SK-N-SH (cell line): ENCODE results near the gene DDX19B. TPM values are rescaled to one million over a fixed set of nuclear protein-coding genes. Genes with fewer than 3 reads are reported as not detected.
"Not testable (repeated sequence)": the region's sequence is repeated elsewhere in the genome, so short reads cannot be mapped to it uniquely, and the experiment has no call there.

Experiments
- CTCF ChIA-PET: fragments of 300-600, 350-600 bp; formaldehyde crosslinking; extraction: SDS; loops from one replicate; lab custom pipeline; 2021; lab: Yijun Ruan, JAX
- POLR2A ChIA-PET: fragments of 350-600 bp; sonication (Branson Sonifier 250); formaldehyde crosslinking; extraction: SDS; loops from one replicate; lab custom pipeline; 2020; ENCODE audit warnings: antibody characterized with exemption, inconsistent platforms; lab: Yijun Ruan, JAX
- DNase-seq: peaks from one replicate; pipeline ENCODE4 v3.0.0; 2012
- H2AFZ ChIP-seq: fragments of 200-600 bp; sonication (generic); 2 replicates; pipeline ENCODE4 v1.8.1; 2016; ENCODE audit warnings: antibody characterized with exemption, mild to moderate bottlenecking, low read depth
- H3F3A ChIP-seq: fragments of 200-600 bp; sonication (generic); replicated peaks from 2 replicates; pipeline ENCODE3; 2016; ENCODE audit warnings: antibody characterized with exemption, mild to moderate bottlenecking; ENCODE audit not compliant: insufficient read depth
- H3K27ac ChIP-seq, 2 experiments: fragments of 200-500 bp in 1 of 2; fragments of 200-600 bp in 1 of 2; sonication (Bioruptor generic) in 1 of 2; sonication (generic), shearing (Covaris generic) in 1 of 2; 2 replicates each; pipeline versions ENCODE4 v1.5.1 to v1.6.1; 2014 to 2016; ENCODE audit warnings: low read depth in 2 of 2, inconsistent platforms in 1 of 2, low read length in 1 of 2, mild to moderate bottlenecking in 1 of 2, mixed read lengths in 1 of 2
- H3K27me3 ChIP-seq: fragments of 200-600 bp; sonication (generic), shearing (Covaris generic); 2 replicates; pipeline ENCODE4 v1.6.1; 2016; ENCODE audit warnings: mixed run types; ENCODE audit not compliant: insufficient read depth
- H3K36me3 ChIP-seq, 2 experiments: fragments of 200-500 bp in 1 of 2; fragments of 200-600 bp in 1 of 2; sonication (Bioruptor generic) in 1 of 2; sonication (generic) in 1 of 2; replicated peaks in 1 of 2; 2 replicates each; pipeline versions ENCODE3 to v1.5.1; 2014 to 2016; ENCODE audit warnings: low read length in 1 of 2, mild to moderate bottlenecking in 1 of 2; ENCODE audit not compliant: insufficient read depth in 2 of 2, control insufficient read depth in 1 of 2
- H3K4me1 ChIP-seq, 2 experiments: fragments of 200-500 bp in 1 of 2; fragments of 200-600 bp in 1 of 2; sonication (Bioruptor generic) in 1 of 2; sonication (generic), shearing (Covaris generic) in 1 of 2; 2 replicates each; pipeline versions ENCODE4 v1.5.1 to v1.6.1; 2014 to 2016; ENCODE audit warnings: low read depth in 1 of 2, low read length in 1 of 2, mixed run types in 1 of 2; ENCODE audit not compliant: insufficient read depth in 2 of 2, control insufficient read depth in 1 of 2
- H3K4me2 ChIP-seq: fragments of 200-600 bp; sonication (generic), shearing (Covaris generic); 2 replicates; pipeline ENCODE4 v1.6.1; 2017; ENCODE audit warnings: mixed run types
- H3K4me3 ChIP-seq, 2 experiments: fragments of 200-500 bp in 1 of 2; fragments of 200-600 bp in 1 of 2; sonication (Bioruptor generic) in 1 of 2; sonication (generic), shearing (Covaris generic) in 1 of 2; 2 replicates each; pipeline versions ENCODE4 v1.5.1 to v1.8.1; 2014 to 2016; ENCODE audit warnings: low read depth in 2 of 2, inconsistent platforms in 1 of 2, low read length in 1 of 2, mild to moderate bottlenecking in 1 of 2, mixed read lengths in 1 of 2, moderate library complexity in 1 of 2
- H3K79me2 ChIP-seq: fragments of 200-600 bp; sonication (generic); 2 replicates; pipeline ENCODE4 v1.8.1; 2017; ENCODE audit warnings: mild to moderate bottlenecking; ENCODE audit not compliant: insufficient read depth
- H3K9ac ChIP-seq: fragments of 200-600 bp; sonication (generic); 2 replicates; pipeline ENCODE4 v1.6.1; 2017; ENCODE audit warnings: mixed run types
- H3K9me2 ChIP-seq: fragments of 200-600 bp; sonication (generic); 2 replicates; pipeline ENCODE4 v1.6.1; 2017; ENCODE audit warnings: mixed run types
- H3K9me3 ChIP-seq: fragments of 200-600 bp; sonication (generic); 2 replicates; pipeline ENCODE4 v1.6.1; 2017; ENCODE audit warnings: mixed run types, mild to moderate bottlenecking, moderate library complexity
- H4K20me1 ChIP-seq: fragments of 200-600 bp; sonication (generic); 2 replicates; pipeline ENCODE4 v1.6.1; 2017; ENCODE audit warnings: mild to moderate bottlenecking, mixed run types; ENCODE audit not compliant: insufficient read depth
- EP300 ChIP-seq, 2 experiments: IDR thresholded peaks; 2 replicates each; pipeline versions ENCODE4 v1.4.0 to v1.6.1; 2012; ENCODE audit warnings: borderline replicate concordance in 1 of 2, low read depth in 1 of 2, low read length in 1 of 2
- EZH2phosphoT487 ChIP-seq: fragments of 200-600 bp; sonication (generic); IDR thresholded peaks from 2 replicates; pipeline ENCODE4 v1.6.1; 2017; ENCODE audit warnings: low read depth, mixed run types, mild to moderate bottlenecking, antibody characterized with exemption, moderate library complexity, borderline replicate concordance
- FOXJ3 ChIP-seq: sonication (generic); formaldehyde crosslinking; IDR thresholded peaks from 2 replicates; pipeline ENCODE4 v1.5.1; 2020; ENCODE audit warnings: mild to moderate bottlenecking, missing genetic modification reagents
- GABPA ChIP-seq: IDR thresholded peaks from 2 replicates; pipeline ENCODE4 v1.4.0; 2012; ENCODE audit warnings: low read depth, mild to moderate bottlenecking
- JUND ChIP-seq: IDR thresholded peaks from 2 replicates; pipeline ENCODE4 v1.4.0; 2012
- MEF2A ChIP-seq: IDR thresholded peaks from 2 replicates; pipeline ENCODE4 v1.4.0; 2012; ENCODE audit warnings: low read depth, borderline replicate concordance
- NRF1 ChIP-seq: IDR thresholded peaks from 2 replicates; pipeline ENCODE4 v1.6.1; 2012; ENCODE audit warnings: low read depth, mild to moderate bottlenecking, low read length
- RCOR1 ChIP-seq: fragments of 150-350 bp; IDR thresholded peaks from 2 replicates; pipeline ENCODE4 v1.6.1; 2017; ENCODE audit warnings: antibody characterized with exemption, low read length
- RFX5 ChIP-seq: IDR thresholded peaks from 2 replicates; pipeline ENCODE4 v1.6.1; 2012; ENCODE audit warnings: mild to moderate bottlenecking, improper control_type of control experiment, low read length
- SIN3A ChIP-seq: IDR thresholded peaks from 2 replicates; pipeline ENCODE4 v1.6.1; 2012; ENCODE audit warnings: low read depth, mild to moderate bottlenecking, low read length, moderate library complexity, borderline replicate concordance
- SMC3 ChIP-seq: IDR thresholded peaks from 2 replicates; pipeline ENCODE4 v1.6.1; 2012; ENCODE audit warnings: low read depth, low read length, improper control_type of control experiment
- USF2 ChIP-seq: fragments of 150-350 bp; IDR thresholded peaks from 2 replicates; pipeline ENCODE4 v1.6.1; 2017; ENCODE audit warnings: antibody characterized with exemption, low read length, low read depth, borderline replicate concordance
- WGBS: methylation state at CpG from one replicate; pipeline ENCODE4 v1.1.6; 2017; ENCODE audit warnings: low lambda C conversion rate; 5-methylcytosine and 5-hydroxymethylcytosine counted together
- polyA plus RNA-seq, 3 experiments: library from polyadenylated mRNA; depleted of rRNA; stranded (reverse); fragments of >200 nt; gene quantifications; 2 replicates each; pipeline ENCODE4 v1.2.3, GENCODE V29; 2012

DDX19B gene
- polyA plus RNA-seq, 1 of the 3 experiments (the other 2 are of a cell fraction), result 43.6 TPM

GRCh38 chr16:70302745-70303144, 3.8 kb downstream of the DDX19B start:
- H3K9me2 ChIP-seq, result no peaks in the 10 kb centered on the region
- peaks cover 2 to 25% of the 10 kb centered on the region in 2 experiments for H3K36me3 ChIP-seq
- no peak overlapping the region for H3K4me3 ChIP-seq
- no peak for DNase-seq
- 81% methylated on average over 1 of the region's 1 CpG for WGBS
- no peak overlapping the region for H2AFZ ChIP-seq
- H3K27ac ChIP-seq, result no peak overlapping the region
- ChIA-PET CTCF (no interaction called here), POLR2A (no interaction called here)
- H3K4me1 ChIP-seq, result peaks cover 4 to 5% of the 10 kb centered on the region in 2 experiments; a peak in 3 of 4 replicates
- H3K27me3 ChIP-seq, result no peaks in the 10 kb centered on the region
- peaks cover 22% of the 10 kb centered on the region for H3F3A ChIP-seq
- H3K9ac ChIP-seq, result no peak overlapping the region
- H4K20me1 ChIP-seq, result peaks cover 4% of the 10 kb centered on the region
- H3K4me2 ChIP-seq, result no peak overlapping the region
- no peak for TF ChIP-seq SMC3
- TF ChIP-seq, all 33 proteins: peak for 0
- peaks cover 92% of the 10 kb centered on the region for H3K79me2 ChIP-seq
- H3K9me3 ChIP-seq, result peaks cover 12% of the 10 kb centered on the region; the same call in 1 of the 2 replicates

GRCh38 chr16:70304892-70305448, 6.0 kb downstream of the DDX19B start:
- Histone ChIP-seq H3K27ac (no peak overlapping the region; a peak in 1 of 4 replicates), H3K9me3 (peaks cover 12% of the 10 kb centered on the region; the same call in 1 of the 2 replicates), H3K4me2 (no peak overlapping the region), H3K4me1 (no peaks in the 10 kb centered on the region; a peak in 1 of 4 replicates), H2AFZ (no peak overlapping the region), H3K36me3 (peaks cover 2 to 25% of the 10 kb centered on the region in 2 experiments), H3F3A (peaks cover 15% of the 10 kb centered on the region), H3K9me2 (no peaks in the 10 kb centered on the region), H3K9ac (no peak overlapping the region), H3K27me3 (no peaks in the 10 kb centered on the region), H3K79me2 (peaks cover 97% of the 10 kb centered on the region), H3K4me3 (no peak overlapping the region), H4K20me1 (peaks cover 4% of the 10 kb centered on the region)
- ChIA-PET POLR2A (interaction anchor here (0.6 kb wide), 1 partner anchor 53 kb away, joined by 3 read pairs; no protein-coding TSS in a partner anchor), CTCF (no interaction called here)
- no peak for DNase-seq
- no peak for TF ChIP-seq SIN3A
- no peak for TF ChIP-seq MEF2A
- no peak for TF ChIP-seq RFX5
- 91% methylated on average over 3 of the region's 3 CpGs for WGBS

- Histone ChIP-seq H3K4me1 (no peaks in the 10 kb centered on the region), H3K9me3 (no peaks in the 10 kb centered on the region), H4K20me1 (peaks cover 4% of the 10 kb centered on the region), H3K4me2 (no peak overlapping the region), H3K9ac (no peak overlapping the region), H3K4me3 (no peak overlapping the region), H3K27me3 (no peaks in the 10 kb centered on the region), H3F3A (peaks cover 11% of the 10 kb centered on the region), H3K9me2 (no peaks in the 10 kb centered on the region), H3K27ac (no peak overlapping the region), H3K79me2 (peaks cover 94% of the 10 kb centered on the region), H2AFZ (no peak overlapping the region), H3K36me3 (peaks cover 0 to 12% of the 10 kb centered on the region in 2 experiments)
- ChIA-PET CTCF (interaction anchor here (0.6 to 1.1 kb wide), 2 partner anchors 14 to 150 kb away, joined by 3 read pairs; no protein-coding TSS in a partner anchor), POLR2A (interaction anchor here (0.8 kb wide), 1 partner anchor 32 kb away, joined by 3 read pairs; no protein-coding TSS in a partner anchor)
- no peak for DNase-seq
- 93% methylated on average over 2 of the region's 2 CpGs for WGBS
- TF ChIP-seq EZH2phosphoT487 (no peak), JUND (no peak), NRF1 (no peak), USF2 (no peak), SMC3 (no peak), GABPA (no peak), EP300 (IDR thresholded peaks at IDR 0.05; ENCODE audit: borderline replicate concordance in 1 of 2, low read depth in 1 of 2, low read length in 1 of 2) (no peak), FOXJ3 (no peak), RCOR1 (no peak)
Measured at GRCh38 chr16:70306880-70307279, 7.9 kb downstream of the DDX19B start.

- H4K20me1 ChIP-seq, H3K9me2 ChIP-seq, H3K9ac ChIP-seq, DNase-seq, H2AFZ ChIP-seq, H3K9me3 ChIP-seq, H3K36me3 ChIP-seq, POLR2A ChIA-PET, H3K4me3 ChIP-seq, H3K27me3 ChIP-seq, H3K4me2 ChIP-seq, H3K27ac ChIP-seq, H3K4me1 ChIP-seq: not testable (repeated sequence)
- WGBS, result 98% methylated on average over 2 of the region's 2 CpGs
- CTCF ChIA-PET, result interaction anchor here (1.1 to 1.4 kb wide), 3 partner anchors 9 to 18 kb away, joined by 3 to 8 read pairs (median 4); partner anchors contain the start of gene DDX19B
- H3K79me2 ChIP-seq, result peaks cover 93% of the 10 kb centered on the region
- peaks cover 11% of the 10 kb centered on the region for H3F3A ChIP-seq
Measured at GRCh38 chr16:70307726-70308125, 8.7 kb downstream of the DDX19B start.
